B cell (primary cell): ENCODE data around the gene CTNNA3. TPM values are rescaled to one million over a fixed set of nuclear protein-coding genes. Genes with fewer than 3 reads are reported as not detected.

Experiments used
- ATAC-seq: fragments of 200-7000 bp; cut with Tn5 transposase; one replicate; pipeline ENCODE4 v1.10.0; 2021; ENCODE audit warnings: low read depth, mild to moderate bottlenecking, moderate number of reproducible peaks, moderate library complexity
- CTCF ChIA-PET: fragments of 350-600 bp; sonication (Branson Sonifier 250); formaldehyde crosslinking; loops from one replicate; lab custom pipeline; 2021; ENCODE audit warnings: antibody characterized with exemption, inconsistent platforms; lab: Charles Lee
- POLR2A ChIA-PET: fragments of 350-600 bp; sonication (Branson Sonifier 250); formaldehyde crosslinking; loops from one replicate; lab custom pipeline; 2021; ENCODE audit warnings: antibody characterized with exemption; lab: Charles Lee
- DNase-seq: peaks from one replicate; pipeline ENCODE4 v3.0.0; 2013
- H2AFZ ChIP-seq: 2 replicates; pipeline ENCODE4 v1.6.1; 2012; ENCODE audit warnings: mild to moderate bottlenecking, low read depth, low read length; ENCODE audit not compliant: insufficient read depth, poor library complexity, severe bottlenecking
- H3K27ac ChIP-seq, 2 donors: 1 replicate in 1 of 2; 2 replicates in 1 of 2; pipeline ENCODE4 v1.5.1; 2012 to 2013; ENCODE audit warnings: low read length in 2 of 2, mild to moderate bottlenecking in 2 of 2, moderate library complexity in 1 of 2
- H3K27me3 ChIP-seq, 4 experiments: fragments of 200-600 bp in 1 of 4; sonication (generic) in 1 of 4; replicated peaks in 1 of 4; 1 replicate in 2 of 4; 2 replicates in 2 of 4; pipeline versions ENCODE4 v1.6.1 to v1.7.0; 2013 to 2016; ENCODE audit warnings: low read length in 3 of 4, mild to moderate bottlenecking in 2 of 4, mixed read lengths in 1 of 4, moderate library complexity in 1 of 4; ENCODE audit not compliant: insufficient read depth in 4 of 4, control insufficient read depth in 3 of 4; ENCODE audit errors: control extremely low read depth in 1 of 4
- H3K36me3 ChIP-seq, 2 experiments: replicated peaks in 1 of 2; 1 replicate in 1 of 2; 2 replicates in 1 of 2; pipeline versions ENCODE4 v1.6.1 to v1.7.1; 2013; ENCODE audit warnings: low read length in 1 of 2; ENCODE audit not compliant: insufficient read depth in 2 of 2, control insufficient read depth in 1 of 2; ENCODE audit errors: control extremely low read depth in 1 of 2, extremely low read depth in 1 of 2
- H3K4me1 ChIP-seq, 2 donors: fragments of 200-600 bp in 1 of 2; sonication (generic) in 1 of 2; 1 replicate in 1 of 2; 2 replicates in 1 of 2; pipeline versions ENCODE4 v1.5.1 to v1.6.1; 2013 to 2017; ENCODE audit warnings: low read length in 2 of 2; ENCODE audit not compliant: control insufficient read depth in 2 of 2, insufficient read depth in 2 of 2
- H3K4me2 ChIP-seq: replicated peaks from 2 replicates; pipeline ENCODE3; 2012; ENCODE audit warnings: mild to moderate bottlenecking, low read depth, low read length; ENCODE audit not compliant: poor library complexity, severe bottlenecking
- H3K4me3 ChIP-seq, 5 experiments: fragments of 200-600 bp in 1 of 5; sonication (generic) in 1 of 5; 1 replicate in 3 of 5; 2 replicates in 2 of 5; pipeline versions ENCODE4 v1.5.1 to v1.7.0; 2011 to 2016; ENCODE audit warnings: low read length in 4 of 5, mild to moderate bottlenecking in 4 of 5, low read depth in 2 of 5, control low read depth in 1 of 5, moderate library complexity in 1 of 5; ENCODE audit not compliant: insufficient read depth in 1 of 5; ENCODE audit errors: control extremely low read depth in 1 of 5, extremely low read depth in 1 of 5
- H3K79me2 ChIP-seq: fragments of 200-600 bp; sonication (generic); one replicate; pipeline ENCODE4 v1.6.0; 2016; ENCODE audit warnings: low read length; ENCODE audit not compliant: control insufficient read depth, insufficient read depth
- H3K9ac ChIP-seq: fragments of 200-600 bp; sonication (generic); 2 replicates; pipeline ENCODE4 v1.6.1; 2017; ENCODE audit warnings: mild to moderate bottlenecking, low read length, moderate library complexity
- H3K9me3 ChIP-seq, 3 donors: one replicate each; pipeline versions ENCODE4 v1.6.1 to v1.7.1; 2013; ENCODE audit warnings: low read length in 2 of 3; ENCODE audit not compliant: control insufficient read depth in 2 of 3, insufficient read depth in 1 of 3; ENCODE audit errors: control extremely low read depth in 1 of 3
- H4K20me1 ChIP-seq: 2 replicates; pipeline ENCODE4 v1.6.0; 2012; ENCODE audit warnings: mild to moderate bottlenecking, low read length; ENCODE audit not compliant: insufficient read depth, control insufficient read depth, poor library complexity, severe bottlenecking
- H3K27ac Mint-ChIP-seq: one replicate; pipeline ENCODE4 v1.8.0; 2021; ENCODE audit warnings: mixed read lengths
- H3K27me3 Mint-ChIP-seq: one replicate; pipeline ENCODE4 v1.8.0; 2021; ENCODE audit warnings: mixed read lengths
- H3K4me1 Mint-ChIP-seq: one replicate; pipeline ENCODE4 v1.8.0; 2021; ENCODE audit warnings: mixed read lengths
- H3K4me3 Mint-ChIP-seq: one replicate; pipeline ENCODE4 v1.8.0; 2021; ENCODE audit warnings: mixed read lengths
- H3K9me3 Mint-ChIP-seq: one replicate; pipeline ENCODE4 v1.8.0; 2022; ENCODE audit warnings: mixed read lengths; ENCODE audit not compliant: insufficient read depth
- CTCF ChIP-seq: fragments of 200-600 bp; IDR thresholded peaks from one replicate; pipeline ENCODE4 v1.8.0; 2022; ENCODE audit warnings: antibody characterized with exemption, mild to moderate bottlenecking
- EZH2 ChIP-seq: IDR thresholded peaks from 2 replicates; pipeline ENCODE4 v1.6.1; 2012; ENCODE audit warnings: borderline replicate concordance, low read depth, mild to moderate bottlenecking, moderate library complexity, low read length; ENCODE audit not compliant: insufficient read depth, poor library complexity, severe bottlenecking
- WGBS: methylation state at CpG from one replicate; pipeline ENCODE4 v1.1.5; 2013; ENCODE audit warnings: missing lambda C conversion rate; ENCODE audit not compliant: insufficient coverage; 5-methylcytosine and 5-hydroxymethylcytosine counted together
- intact Hi-C: fragments of 100-400 bp; cut with micrococcal nuclease; formaldehyde crosslinking; loops from one replicate; pipeline ENCODE4 v1.10.0; 2022
- polyA plus RNA-seq: library from polyadenylated mRNA; depleted of rRNA; stranded (reverse); fragments of >200 nt; gene quantifications from 2 replicates; pipeline ENCODE4 v1.2.3, GENCODE V29; 2012
- total RNA-seq, 2 donors: library from RNA; stranded (reverse); fragments of 120-200 nt in 1 of 2; gene quantifications; 1 replicate in 1 of 2; 2 replicates in 1 of 2; pipeline versions ENCODE4 v1.2.3 to v1.2.4, GENCODE V29; 2013 to 2022

CTNNA3 gene
- total and polyA plus RNA-seq, 2 donors (not counting 1 experiment from before 2014, with no cell fraction given) = 0.01 TPM; not detected in 1

- Histone ChIP-seq H3K36me3 (no peaks in the 10 kb centered on the region), H3K27me3 (no peaks in the 10 kb centered on the region), H3K9ac (no peak overlapping the region), H4K20me1 (no peaks in the 10 kb centered on the region), H3K4me2 (no peak overlapping the region), H3K79me2 (no peaks in the 10 kb centered on the region), H2AFZ (no peak overlapping the region), H3K9me3 (no peaks in the 10 kb centered on the region), H3K4me1 (no peaks in the 10 kb centered on the region), H3K27ac (no peak overlapping the region), H3K4me3 (no peak overlapping the region)
- H3K4me1 Mint-ChIP-seq = no peaks in the 10 kb centered on the region
- ATAC-seq = no peak
- no peak overlapping the region for H3K27ac Mint-ChIP-seq
- no peaks in the 10 kb centered on the region for H3K27me3 Mint-ChIP-seq
- no CpG with 5 or more reads among the region's 1 CpG for WGBS
- intact Hi-C loops = no loop called here
- ChIA-PET POLR2A (no interaction called here), CTCF (no interaction called here)
- no peak overlapping the region for H3K4me3 Mint-ChIP-seq
- DNase-seq = no peak
- TF ChIP-seq CTCF (no peak), EZH2 (no peak)
- H3K9me3 Mint-ChIP-seq = peaks cover 2% of the 10 kb centered on the region
Observed at GRCh38 chr10:66784770-66785169, 911.2 kb downstream of the CTNNA3 start.

GRCh38 chr10:66783316-66783715 lies 912.7 kb downstream of the CTNNA3 start:
- POLR2A ChIA-PET = no interaction called here
- H3K79me2 ChIP-seq = no peaks in the 10 kb centered on the region
- no peak overlapping the region for H3K27ac ChIP-seq
- no peaks in the 10 kb centered on the region for H3K36me3 ChIP-seq
- H3K27ac Mint-ChIP-seq = no peak overlapping the region
- no peaks in the 10 kb centered on the region for H3K27me3 Mint-ChIP-seq
- ATAC-seq = no peak
- H3K9ac ChIP-seq = no peak overlapping the region
- no peak overlapping the region for H3K4me2 ChIP-seq
- H3K4me1 ChIP-seq = no peaks in the 10 kb centered on the region
- no peak overlapping the region for H2AFZ ChIP-seq
- CTCF ChIA-PET = no interaction called here
- H3K4me3 ChIP-seq = no peak overlapping the region
- H3K27me3 ChIP-seq = no peaks in the 10 kb centered on the region
- no peaks in the 10 kb centered on the region for H3K9me3 ChIP-seq
- no peak for DNase-seq
- H4K20me1 ChIP-seq = no peaks in the 10 kb centered on the region
- whole genome bisulfite sequencing = 90% methylated on average over 5 of the region's 5 CpGs
- no peak overlapping the region for H3K4me3 Mint-ChIP-seq
- H3K4me1 Mint-ChIP-seq = no peaks in the 10 kb centered on the region
- peaks cover 2% of the 10 kb centered on the region for H3K9me3 Mint-ChIP-seq
- intact Hi-C loops = no loop called here
- TF ChIP-seq CTCF = no peak
- TF ChIP-seq EZH2 = no peak
